ENCODE results near the gene AUP1.

Gene AUP1

GRCh38 chr2:74556831-74557370 is 27.4 kb upstream of the AUP1 start:
- no peak for DNase-seq

DNA sequence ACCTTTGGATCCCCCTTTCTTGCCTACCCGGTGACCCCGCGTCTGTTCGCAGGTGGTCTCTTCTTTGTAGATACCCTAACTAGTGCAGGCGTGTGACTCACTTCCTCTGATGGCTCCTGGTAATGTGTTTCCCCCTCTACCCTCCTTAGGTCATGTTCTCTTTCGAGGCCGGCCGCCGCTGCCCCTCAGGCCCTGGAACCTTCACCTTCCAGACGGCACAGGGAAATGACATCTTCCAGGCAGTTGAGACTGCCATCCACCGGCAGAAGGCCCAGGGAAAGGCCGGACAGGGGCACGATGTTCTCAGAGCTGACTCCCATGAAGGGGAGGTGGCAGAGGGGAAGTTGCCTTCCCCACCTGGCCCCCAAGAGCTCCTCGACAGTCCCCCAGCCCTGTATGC is 26.7 kb upstream of the AUP1 start:
- no peak for DNase-seq

DNA sequence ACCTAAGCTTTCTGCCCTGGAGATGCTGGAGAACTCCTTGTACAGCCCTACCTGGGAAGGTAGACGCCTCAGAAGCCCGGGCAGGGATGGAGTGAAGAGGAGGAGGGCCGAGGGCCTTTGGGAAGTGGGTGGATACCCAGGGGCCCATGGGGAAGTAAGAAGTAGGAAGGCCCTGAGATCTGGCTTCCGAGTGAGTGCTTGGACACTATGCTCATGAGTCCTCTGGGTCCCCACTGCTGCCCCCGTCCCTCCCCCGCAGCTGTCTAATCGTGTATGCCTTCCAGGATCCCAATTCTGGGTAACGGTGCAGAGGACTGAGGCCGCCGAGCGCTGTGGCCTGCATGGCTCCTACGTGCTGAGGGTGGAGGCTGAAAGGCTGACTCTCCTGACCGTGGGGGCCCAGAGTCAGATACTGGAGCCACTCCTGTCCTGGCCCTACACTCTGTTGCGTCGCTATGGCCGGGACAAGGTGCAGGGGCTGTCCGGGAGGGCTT is 26.2 kb upstream of the AUP1 start:
- DNase-seq, result no peak

DNA sequence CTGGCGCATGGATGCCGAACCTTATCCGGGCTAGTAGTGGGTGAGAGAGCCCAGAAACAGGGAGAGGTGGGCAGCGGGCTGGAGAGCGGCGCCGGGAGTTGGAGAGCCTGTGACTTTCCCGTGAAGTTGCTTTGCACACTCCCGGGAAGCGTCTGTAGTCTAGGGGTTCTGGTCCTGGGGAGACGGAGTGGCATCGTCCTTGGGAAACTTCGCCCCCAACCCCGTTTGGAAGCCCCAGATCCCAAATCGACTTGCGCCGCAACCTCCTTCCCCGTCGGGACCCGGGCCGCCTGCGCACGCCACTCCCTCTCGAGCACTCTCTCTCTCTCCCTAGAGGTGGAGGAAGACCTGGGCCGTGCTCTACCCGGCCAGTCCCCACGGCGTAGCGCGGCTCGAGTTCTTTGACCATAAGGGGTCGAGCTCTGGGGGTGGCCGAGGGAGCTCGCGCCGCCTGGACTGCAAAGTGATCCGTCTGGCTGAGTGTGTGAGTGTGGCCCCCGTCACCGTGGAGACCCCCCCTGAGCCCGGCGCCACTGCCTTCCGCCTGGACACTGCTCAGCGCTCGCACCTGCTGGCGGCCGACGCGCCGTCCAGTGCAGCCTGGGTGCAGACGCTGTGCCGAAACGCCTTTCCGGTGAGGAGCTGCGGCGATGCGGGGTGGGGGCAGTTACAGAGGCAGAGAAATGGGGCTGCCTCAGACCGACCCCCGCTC is 25.5 kb upstream of the AUP1 start:
- DNase-seq, result peak; percentile 22

- DNase-seq, result peak; percentile 67
Observed at GRCh38 chr2:74553892-74554819, 24.6 kb upstream of the AUP1 start, which contains the start of the genes DOK1 and LOXL3. Gene DOK1, plus strand, starts transcription at chr2:74554720. Its CDS starts 35 bp downstream, at chr2:74554755. Gene LOXL3, minus strand, starts transcription at chr2:74553942. Its CDS starts 1,308 bp downstream, at chr2:74552634.

DNA sequence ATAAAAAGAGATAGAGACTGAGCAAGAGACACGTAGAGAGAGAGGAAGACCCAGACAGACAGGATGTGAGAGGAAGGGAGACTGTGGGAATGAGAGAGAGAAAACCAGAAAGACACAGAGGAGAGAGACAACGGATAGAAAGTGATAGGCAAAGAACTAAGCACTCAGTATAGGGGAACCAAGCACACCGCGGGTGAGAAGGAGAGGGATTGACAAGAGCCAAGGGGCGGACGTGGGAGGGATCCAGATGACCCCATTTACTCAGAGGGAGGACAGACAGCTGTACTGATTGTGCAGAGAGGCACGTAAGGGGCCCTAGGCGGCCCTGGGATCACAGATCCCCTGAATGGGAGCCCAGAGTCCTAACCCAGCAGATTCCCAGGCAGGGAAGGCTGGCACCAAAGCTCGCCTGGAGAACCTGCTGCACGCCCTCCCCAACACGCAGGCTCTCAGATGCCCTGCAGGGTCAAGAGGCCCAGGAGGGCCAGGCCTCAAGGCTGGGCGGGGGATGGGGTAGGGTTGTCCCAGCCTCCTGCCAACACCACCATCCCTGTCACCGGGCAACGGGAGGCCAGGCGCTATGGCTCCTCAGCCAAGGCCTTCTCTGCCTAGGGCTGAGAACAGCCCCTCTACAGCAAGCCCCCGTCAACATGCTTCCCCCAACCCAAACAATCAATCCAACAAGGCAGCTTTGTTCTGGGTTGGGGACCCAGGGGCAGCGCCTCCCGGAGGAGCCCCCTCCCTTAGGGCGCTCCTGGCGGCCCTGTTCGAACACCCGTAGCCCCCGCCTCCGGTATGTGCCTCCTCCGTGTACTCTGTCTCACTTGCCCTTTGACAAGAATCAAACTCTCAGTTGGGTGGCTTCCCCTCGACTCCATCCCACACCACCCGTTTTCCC is 23.7 kb upstream of the AUP1 start:
- no peak for DNase-seq

DNA sequence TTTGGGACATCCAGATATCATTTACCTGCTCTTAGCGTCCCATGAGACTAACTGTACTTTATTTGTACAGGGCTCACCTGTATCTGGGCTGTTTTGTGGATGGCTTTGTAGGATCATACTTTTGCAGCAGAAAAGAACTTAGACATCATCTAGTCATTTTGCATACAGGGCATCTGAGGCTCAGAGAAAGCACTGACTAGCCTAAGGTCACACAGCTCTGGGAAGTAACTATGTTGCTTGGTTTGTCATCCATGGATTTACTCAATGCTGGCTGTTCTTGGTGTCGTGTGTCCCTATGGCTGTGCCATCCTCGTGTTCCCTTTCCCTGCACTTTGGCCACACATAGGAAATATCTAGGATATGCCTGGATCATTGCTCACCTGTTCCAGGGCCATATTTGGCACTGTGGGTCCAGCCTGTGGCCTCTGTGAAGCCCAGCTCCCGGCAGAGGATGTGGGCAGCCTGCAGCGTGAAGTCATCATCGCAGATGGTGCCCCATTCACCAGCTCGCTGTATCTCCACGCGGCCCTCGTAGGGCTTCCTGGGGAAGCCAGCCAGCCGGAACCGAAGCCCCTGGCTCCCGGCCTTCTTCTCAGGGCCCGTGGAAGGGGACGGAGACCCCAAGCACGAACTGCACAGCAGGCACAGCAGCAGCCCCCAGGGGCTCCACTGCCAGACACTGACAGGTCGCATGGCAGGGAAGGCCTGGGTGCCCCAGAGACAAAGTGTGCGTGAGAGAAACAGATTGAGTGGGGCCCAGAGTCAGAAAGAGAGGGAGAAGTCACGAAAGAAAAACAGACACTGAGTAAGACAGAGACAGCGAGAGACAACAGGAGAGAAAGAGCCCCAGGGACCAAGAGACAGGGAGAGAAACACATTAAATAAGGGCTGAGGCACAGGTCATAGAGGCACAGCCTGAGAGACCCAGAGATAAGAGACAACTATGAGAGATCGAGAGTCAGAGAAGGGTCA is 22.7 kb upstream of the AUP1 start:
- no peak for DNase-seq

DNA sequence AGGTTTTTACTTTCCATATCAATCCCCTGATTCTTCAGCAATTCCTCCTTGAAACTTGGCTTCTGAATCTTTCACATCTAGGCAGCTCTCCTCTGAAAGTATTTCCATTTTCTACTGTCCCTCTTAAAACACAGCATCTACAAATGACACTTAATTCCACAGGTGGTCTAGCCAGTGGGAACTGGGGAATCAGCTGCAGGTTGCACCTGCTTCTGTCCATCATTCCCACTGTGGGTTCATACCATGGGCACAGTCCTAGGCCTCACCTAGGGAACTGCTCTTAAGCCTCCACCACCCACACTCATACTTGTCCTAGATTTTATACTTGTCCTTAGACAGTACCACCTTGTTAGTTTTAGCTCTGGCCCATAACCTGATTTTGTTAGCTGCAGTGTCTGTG is 22.0 kb upstream of the AUP1 start:
- no peak for DNase-seq

DNA sequence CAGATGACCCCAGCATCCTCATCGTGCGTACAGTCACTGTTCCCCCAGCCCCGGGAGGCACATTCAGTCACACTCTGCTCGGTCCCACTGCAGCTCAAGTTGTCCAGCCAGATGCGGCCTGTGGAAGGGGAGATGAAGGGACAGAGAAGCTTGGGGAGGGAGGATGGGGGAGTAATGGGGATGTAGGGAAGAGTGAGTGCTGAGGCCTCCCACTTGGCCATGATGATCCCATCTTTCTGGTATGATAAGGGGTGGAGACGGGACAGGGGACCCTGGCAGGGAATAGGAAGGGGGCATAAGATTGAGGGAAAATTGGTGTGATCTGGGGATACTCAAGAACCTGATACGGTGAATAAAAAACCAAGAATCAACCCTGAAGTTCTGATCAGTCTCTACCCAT is 20.7 kb upstream of the AUP1 start:
- no peak for DNase-seq

GRCh38 chr2:74548900-74549826 is 19.7 kb upstream of the AUP1 start:
- DNase-seq, result no peak

DNA sequence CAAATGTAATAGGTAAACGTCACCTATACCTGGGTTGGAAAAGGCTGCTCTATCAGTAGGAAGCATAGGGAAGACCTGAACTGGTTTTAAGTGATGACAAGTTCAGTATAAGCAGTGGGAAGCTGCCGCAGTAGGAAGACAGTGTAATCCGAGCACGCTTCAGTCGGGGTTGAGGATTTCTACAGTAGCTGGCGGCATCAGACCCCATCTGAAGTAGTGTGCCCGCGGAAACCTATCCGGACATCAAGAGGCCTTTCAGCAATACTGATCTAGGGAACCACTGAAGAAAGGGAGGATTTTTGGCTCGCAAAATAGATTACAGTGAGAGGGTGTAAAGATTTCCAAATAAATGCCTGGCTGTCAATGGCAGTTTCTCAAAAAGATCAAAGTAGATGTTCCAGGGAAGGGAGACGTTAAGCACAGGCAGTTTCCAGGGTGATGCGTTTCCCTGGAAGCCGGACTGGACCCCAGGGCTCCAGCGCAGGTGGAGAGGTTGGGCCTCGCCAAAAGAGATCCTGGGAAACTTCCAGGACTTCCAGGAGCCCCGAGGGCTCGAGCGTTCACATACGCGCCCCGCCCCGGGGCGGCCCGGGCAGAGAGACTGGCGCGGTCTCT is 18.9 kb upstream of the AUP1 start:
- DNase-seq, result no peak

- no peak for DNase-seq
Observed at GRCh38 chr2:74546004-74546403, 16.5 kb upstream of the AUP1 start.

DNA sequence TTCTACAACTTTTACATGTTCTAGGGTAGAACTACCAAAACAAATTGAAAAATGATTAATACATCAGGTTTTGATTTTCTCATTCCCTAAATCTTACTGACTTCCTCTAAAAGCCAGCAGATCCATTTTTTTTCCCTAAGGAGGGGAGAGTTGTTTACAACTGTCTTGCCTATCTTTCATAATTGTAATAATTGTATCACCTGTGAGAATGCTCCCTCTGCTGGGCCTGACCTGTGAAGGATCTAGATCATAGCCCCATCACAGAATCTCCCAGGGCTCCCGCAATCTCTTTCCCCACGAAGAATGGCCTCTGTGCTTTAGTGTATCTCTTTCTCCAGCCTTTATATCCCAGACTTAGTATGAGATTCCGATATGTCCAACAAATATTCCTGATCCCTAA is 15.1 kb upstream of the AUP1 start:
- DNase-seq, result no peak

DNA sequence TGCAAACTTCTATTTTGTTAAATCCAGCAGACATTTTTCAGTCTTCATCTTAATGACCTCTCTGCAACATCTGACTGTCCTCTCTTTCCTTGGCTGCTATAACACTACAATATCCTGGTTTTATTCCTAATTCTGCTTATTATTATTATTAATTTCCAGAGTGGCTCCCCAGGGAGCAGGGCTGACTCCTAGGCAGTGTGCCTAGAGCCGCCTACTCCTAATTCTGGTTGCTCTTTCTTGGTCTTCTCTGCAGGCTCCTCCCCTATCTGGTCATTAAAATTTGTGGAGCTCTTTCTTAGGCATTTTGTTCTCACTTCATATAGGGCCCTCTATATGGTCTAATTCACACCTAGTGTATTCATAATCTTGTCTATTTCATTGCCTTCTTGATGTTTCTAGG is 13.5 kb upstream of the AUP1 start:
- DNase-seq, result no peak

DNA sequence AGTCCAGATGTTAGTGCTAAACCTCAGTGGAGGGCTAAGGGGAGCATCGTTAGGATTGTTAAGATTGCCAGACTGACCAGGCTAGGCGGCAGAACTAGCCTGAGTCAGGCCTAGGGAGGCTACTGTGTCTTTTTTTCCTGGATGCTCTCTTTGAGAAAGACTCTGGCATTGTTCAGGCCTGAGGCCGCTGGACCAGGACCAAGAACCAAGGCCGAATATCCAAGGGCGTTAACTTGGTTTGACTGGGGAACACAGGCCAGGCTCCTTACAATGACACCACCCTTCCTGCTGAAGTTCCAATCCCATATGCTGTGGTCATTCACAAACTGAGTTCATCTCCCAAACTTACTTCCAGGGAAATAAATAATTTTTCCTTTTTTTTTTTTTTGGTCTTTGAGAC is 10.8 kb upstream of the AUP1 start:
- DNase-seq, result no peak

DNA sequence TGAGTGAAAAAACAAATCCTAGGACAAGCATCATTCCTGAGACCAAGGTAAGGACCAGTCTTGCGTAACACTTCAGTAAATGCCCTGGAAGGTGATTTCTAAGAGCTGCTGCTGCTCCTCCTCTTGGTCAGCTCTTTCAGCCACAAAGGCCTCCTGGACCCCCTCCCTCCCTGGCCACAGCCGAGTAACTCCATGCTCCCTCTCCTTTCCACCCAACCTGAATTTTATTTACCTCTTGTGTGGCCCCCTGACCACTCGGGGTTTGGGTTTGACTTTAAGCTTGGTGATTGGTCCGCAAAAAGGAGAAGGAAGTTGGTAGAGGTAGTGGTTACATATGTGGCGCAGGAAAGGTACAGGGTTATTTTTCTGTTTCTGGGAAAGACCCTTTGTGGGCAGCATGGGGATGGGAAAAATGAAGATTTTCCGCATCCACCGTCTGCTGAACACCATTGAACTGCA is 9.4 kb upstream of the AUP1 start:
- no peak for DNase-seq

GRCh38 chr2:74537140-74537539 is 7.6 kb upstream of the AUP1 start:
- no peak for DNase-seq

DNA sequence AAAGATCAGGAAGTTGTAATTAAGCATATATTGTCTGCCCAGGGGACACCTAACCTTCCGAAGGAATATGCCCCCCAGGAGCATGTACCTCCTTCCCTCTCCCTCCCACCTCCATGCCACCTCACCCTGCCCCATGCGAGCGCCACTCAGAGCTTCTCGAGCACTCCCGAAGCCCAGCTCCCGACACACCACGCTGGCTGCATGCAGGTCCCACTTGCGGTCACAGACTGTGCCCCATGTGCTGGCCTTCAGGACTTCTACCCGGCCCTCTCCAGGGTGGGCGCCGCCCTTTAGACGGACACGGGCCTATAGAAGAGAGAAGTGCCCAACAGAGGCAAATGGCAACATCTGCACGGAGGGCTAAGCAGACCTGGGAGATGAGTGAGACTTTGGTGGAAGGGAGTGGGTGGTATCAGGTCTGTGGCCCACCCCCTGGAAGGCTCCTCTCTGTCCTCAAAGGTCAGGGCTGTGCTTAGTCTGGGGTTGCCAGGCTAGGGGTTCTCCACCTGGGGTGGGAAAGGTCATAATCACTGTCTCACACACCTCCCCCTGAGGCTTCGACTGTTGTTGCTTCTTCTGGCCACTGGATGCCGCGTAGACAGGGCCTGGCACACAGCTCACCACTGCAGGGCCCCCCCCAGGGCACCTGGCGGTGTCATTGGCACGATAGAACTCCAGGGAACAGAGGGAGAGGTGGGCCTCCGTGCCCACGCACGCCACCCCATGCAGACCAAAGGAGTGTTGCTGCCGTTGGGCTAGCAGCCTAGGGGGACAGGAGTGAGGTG is 6.9 kb upstream of the AUP1 start:
- no peak for DNase-seq

Measured in activated CD4-positive, alpha-beta T cell treated with anti-CD3 and anti-CD28 coated beads for 1 hour (primary cell).